Measurements from ENCODE around the gene MAB21L3. TPM values are rescaled to one million over a fixed set of nuclear protein-coding genes. Genes with fewer than 3 reads are reported as not detected.
A peak's percentile ranks its signal among the peaks of the same experiment; 100 is the strongest.

The MAB21L3 gene
- total and polyA plus RNA-seq, 4 donors: 0.13 to 0.42 (median 0.26) TPM

DNA sequence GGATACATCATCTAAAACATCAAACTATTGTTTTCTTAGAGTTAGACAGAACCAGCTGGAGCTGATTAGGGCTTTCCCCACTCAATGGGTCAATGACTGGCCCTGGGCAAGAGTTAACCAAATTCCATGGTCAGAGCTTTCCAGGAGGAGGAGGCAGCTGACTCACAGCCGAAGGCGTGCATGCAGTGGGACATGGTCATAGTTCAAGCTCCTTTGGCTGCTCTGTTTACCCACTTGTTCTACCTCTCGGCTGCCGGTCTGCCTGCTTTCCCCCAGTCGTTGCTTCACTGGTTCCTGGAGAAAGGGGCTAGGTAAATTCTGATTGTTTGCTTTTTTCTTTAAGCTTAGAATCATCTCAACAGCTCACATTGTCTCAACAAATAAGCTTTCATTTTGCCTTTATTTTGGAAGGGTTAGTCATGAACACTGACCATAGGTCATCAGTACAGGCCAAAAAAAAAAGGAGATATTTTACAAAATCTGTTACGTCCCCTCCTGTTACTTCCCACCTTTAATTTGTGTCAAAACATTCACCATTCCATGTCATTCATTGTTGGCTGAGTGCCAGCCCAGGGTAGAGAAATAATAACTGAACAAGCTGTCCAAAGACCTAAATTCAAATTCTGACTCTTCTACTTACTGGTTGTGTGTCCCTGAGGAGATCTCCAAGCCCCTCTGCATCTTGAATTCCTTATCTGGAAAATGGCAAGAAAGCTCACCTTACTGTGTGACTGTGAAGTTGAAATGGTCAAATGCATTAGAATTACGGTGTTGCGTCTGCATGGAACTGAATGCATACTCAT lies 12.0 kb downstream of the MAB21L3 start:
- peak overlapping the region; percentile 70 to 82 for H3K27ac ChIP-seq (ENCODE audit: low read depth in 1 of 2, low read length in 2 of 2)
- 37% methylated on average over 8 of the region's 8 CpGs for WGBS
- no peak for DNase-seq (ENCODE audit: low spot score)
- H3K4me3 ChIP-seq (ENCODE audit: low read depth in 1 of 3, low read length in 3 of 3): peak overlapping the region in 1 of 3 donors; percentile 12
- peak; percentile 32 to 45 for TF ChIP-seq RAD21 (IDR thresholded peaks at IDR 0.05)
- TF ChIP-seq JUND (IDR thresholded peaks at IDR 0.05): peak; percentile 82 to 96
- peak in 1 of 2 donors; percentile 40 for TF ChIP-seq GABPA (IDR thresholded peaks at IDR 0.05 in 1 of 2, conservative IDR thresholded peaks at IDR 0.05 in 1 of 2)
- TF ChIP-seq, protein P1, sequence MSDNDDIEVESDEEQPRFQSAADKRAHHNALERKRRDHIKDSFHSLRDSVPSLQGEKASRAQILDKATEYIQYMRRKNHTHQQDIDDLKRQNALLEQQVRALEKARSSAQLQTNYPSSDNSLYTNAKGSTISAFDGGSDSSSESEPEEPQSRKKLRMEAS (IDR thresholded peaks at IDR 0.05): peak; percentile 92
- TF ChIP-seq FOXA2 (IDR thresholded peaks at IDR 0.05): peak; percentile 86
- TF ChIP-seq, protein P2, sequence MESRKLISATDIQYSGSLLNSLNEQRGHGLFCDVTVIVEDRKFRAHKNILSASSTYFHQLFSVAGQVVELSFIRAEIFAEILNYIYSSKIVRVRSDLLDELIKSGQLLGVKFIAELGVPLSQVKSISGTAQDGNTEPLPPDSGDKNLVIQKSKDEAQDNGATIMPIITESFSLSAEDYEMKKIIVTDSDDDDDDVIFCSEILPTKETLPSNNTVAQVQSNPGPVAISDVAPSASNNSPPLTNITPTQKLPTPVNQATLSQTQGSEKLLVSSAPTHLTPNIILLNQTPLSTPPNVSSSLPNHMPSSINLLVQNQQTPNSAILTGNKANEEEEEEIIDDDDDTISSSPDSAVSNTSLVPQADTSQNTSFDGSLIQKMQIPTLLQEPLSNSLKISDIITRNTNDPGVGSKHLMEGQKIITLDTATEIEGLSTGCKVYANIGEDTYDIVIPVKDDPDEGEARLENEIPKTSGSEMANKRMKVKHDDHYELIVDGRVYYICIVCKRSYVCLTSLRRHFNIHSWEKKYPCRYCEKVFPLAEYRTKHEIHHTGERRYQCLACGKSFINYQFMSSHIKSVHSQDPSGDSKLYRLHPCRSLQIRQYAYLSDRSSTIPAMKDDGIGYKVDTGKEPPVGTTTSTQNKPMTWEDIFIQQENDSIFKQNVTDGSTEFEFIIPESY (IDR thresholded peaks at IDR 0.05): peak; percentile 58
- TF ChIP-seq HNF4A (conservative IDR thresholded peaks at IDR 0.05): peak; percentile 87 to 96
- peak; percentile 93 for TF ChIP-seq SP1 (IDR thresholded peaks at IDR 0.05)
- peak; percentile 86 to 97 for TF ChIP-seq RXRA (IDR thresholded peaks at IDR 0.05)
- TF ChIP-seq ATF3 (IDR thresholded peaks at IDR 0.05): peak; percentile 41
- TF ChIP-seq, protein P3, sequence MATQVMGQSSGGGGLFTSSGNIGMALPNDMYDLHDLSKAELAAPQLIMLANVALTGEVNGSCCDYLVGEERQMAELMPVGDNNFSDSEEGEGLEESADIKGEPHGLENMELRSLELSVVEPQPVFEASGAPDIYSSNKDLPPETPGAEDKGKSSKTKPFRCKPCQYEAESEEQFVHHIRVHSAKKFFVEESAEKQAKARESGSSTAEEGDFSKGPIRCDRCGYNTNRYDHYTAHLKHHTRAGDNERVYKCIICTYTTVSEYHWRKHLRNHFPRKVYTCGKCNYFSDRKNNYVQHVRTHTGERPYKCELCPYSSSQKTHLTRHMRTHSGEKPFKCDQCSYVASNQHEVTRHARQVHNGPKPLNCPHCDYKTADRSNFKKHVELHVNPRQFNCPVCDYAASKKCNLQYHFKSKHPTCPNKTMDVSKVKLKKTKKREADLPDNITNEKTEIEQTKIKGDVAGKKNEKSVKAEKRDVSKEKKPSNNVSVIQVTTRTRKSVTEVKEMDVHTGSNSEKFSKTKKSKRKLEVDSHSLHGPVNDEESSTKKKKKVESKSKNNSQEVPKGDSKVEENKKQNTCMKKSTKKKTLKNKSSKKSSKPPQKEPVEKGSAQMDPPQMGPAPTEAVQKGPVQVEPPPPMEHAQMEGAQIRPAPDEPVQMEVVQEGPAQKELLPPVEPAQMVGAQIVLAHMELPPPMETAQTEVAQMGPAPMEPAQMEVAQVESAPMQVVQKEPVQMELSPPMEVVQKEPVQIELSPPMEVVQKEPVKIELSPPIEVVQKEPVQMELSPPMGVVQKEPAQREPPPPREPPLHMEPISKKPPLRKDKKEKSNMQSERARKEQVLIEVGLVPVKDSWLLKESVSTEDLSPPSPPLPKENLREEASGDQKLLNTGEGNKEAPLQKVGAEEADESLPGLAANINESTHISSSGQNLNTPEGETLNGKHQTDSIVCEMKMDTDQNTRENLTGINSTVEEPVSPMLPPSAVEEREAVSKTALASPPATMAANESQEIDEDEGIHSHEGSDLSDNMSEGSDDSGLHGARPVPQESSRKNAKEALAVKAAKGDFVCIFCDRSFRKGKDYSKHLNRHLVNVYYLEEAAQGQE (IDR thresholded peaks at IDR 0.05): peak; percentile 56
- TF ChIP-seq FOXA1 (IDR thresholded peaks at IDR 0.05): peak; percentile 68
- peak; percentile 79 for TF ChIP-seq YY1 (IDR thresholded peaks at IDR 0.05)
- no peak for TF ChIP-seq NR2F2 (IDR thresholded peaks at IDR 0.05)
- TF ChIP-seq CTCF (IDR thresholded peaks at IDR 0.05; ENCODE audit: low read depth, low read length, missing input control): no peak
- TF ChIP-seq EGR1 (IDR thresholded peaks at IDR 0.05; ENCODE audit: low read depth in 2 of 2): peak in 1 of 2 donors; percentile 59
- TF ChIP-seq TAF1 (conservative IDR thresholded peaks at IDR 0.05): no peak
- peak; percentile 62 for TF ChIP-seq HNF4G (IDR thresholded peaks at IDR 0.05)
- H3K9ac ChIP-seq (ENCODE audit: low read depth in 1 of 2, low read length in 2 of 2): peak overlapping the region in 1 of 2 donors; percentile 79
- peaks cover 3 to 18% (median 4%) of the 10 kb centered on the region in 4 donors for H3K4me1 ChIP-seq (ENCODE audit: control insufficient read depth in 4 of 4, insufficient read depth in 4 of 4, low read length in 3 of 4)
- H3K36me3 ChIP-seq (ENCODE audit: control insufficient read depth in 4 of 4, insufficient read depth in 3 of 4, low read depth in 1 of 4, low read length in 3 of 4): no peaks in the 10 kb centered on the region
- H3K27me3 ChIP-seq (ENCODE audit: control insufficient read depth in 4 of 4, insufficient read depth in 4 of 4, low read length in 3 of 4): no peaks in the 10 kb centered on the region
- H3K9me3 ChIP-seq (ENCODE audit: control insufficient read depth in 4 of 4, low read length in 3 of 4): no peaks in the 10 kb centered on the region
